HG02852 (cell line): Measurements from ENCODE around the gene PCLO.
A peak's percentile ranks its signal among the peaks of the same experiment; 100 is the strongest.

Experiments used
- ATAC-seq: cut with Tn5 transposase; IDR thresholded peaks from one replicate; pipeline ENCODE4 v1.9.1; 2021; ENCODE audit warnings: mild to moderate bottlenecking, moderate library complexity; ENCODE audit not compliant: unreplicated experiment

The PCLO gene, protein sequence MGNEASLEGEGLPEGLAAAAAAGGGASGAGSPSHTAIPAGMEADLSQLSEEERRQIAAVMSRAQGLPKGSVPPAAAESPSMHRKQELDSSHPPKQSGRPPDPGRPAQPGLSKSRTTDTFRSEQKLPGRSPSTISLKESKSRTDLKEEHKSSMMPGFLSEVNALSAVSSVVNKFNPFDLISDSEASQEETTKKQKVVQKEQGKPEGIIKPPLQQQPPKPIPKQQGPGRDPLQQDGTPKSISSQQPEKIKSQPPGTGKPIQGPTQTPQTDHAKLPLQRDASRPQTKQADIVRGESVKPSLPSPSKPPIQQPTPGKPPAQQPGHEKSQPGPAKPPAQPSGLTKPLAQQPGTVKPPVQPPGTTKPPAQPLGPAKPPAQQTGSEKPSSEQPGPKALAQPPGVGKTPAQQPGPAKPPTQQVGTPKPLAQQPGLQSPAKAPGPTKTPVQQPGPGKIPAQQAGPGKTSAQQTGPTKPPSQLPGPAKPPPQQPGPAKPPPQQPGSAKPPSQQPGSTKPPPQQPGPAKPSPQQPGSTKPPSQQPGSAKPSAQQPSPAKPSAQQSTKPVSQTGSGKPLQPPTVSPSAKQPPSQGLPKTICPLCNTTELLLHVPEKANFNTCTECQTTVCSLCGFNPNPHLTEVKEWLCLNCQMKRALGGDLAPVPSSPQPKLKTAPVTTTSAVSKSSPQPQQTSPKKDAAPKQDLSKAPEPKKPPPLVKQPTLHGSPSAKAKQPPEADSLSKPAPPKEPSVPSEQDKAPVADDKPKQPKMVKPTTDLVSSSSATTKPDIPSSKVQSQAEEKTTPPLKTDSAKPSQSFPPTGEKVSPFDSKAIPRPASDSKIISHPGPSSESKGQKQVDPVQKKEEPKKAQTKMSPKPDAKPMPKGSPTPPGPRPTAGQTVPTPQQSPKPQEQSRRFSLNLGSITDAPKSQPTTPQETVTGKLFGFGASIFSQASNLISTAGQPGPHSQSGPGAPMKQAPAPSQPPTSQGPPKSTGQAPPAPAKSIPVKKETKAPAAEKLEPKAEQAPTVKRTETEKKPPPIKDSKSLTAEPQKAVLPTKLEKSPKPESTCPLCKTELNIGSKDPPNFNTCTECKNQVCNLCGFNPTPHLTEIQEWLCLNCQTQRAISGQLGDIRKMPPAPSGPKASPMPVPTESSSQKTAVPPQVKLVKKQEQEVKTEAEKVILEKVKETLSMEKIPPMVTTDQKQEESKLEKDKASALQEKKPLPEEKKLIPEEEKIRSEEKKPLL (N-terminal part only)

DNA sequence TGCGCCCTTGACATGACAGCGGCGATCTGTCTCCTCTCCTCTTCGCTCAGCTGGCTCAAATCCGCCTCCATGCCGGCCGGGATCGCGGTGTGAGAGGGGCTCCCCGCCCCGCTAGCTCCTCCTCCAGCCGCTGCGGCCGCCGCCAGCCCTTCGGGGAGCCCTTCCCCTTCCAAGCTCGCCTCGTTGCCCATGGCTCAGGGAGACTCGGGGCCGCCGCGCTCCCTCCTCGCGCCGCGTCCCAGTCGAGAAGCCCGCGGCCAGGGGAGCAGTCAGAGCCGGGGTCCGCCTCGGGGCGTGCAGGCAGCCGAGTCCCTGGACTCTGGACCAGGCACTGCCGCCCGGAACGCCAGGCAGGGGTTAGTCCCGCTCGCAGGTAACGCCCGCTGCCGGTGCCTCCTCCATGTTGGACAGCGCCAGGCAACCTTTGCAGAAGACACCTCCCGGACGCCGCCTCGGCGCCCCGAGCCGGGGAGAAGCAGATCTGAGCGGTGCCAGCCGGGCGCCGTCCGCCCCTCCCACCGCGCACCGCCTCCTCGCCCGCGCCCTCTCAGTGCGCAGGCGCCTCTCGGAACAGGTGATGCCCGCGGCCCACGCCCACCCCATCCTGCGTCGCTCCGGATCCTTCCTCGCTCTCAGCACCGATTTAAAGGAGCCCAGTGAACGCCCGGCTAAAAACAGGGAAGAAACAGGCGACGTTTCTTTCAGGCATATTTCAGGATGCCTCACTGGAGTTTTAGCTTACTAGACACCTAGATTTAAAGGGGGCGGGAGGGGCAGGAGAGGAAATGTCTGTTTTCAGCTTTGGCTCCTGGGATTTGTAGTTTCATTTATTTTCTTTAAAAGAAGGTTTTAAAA lies at the start of gene PCLO:
PCLO (minus strand) TSS at position 483 of the 855 bp plus-strand sequence; CDS start at position 191, 292 bp downstream.
- ATAC-seq: peak; percentile 94

DNA sequence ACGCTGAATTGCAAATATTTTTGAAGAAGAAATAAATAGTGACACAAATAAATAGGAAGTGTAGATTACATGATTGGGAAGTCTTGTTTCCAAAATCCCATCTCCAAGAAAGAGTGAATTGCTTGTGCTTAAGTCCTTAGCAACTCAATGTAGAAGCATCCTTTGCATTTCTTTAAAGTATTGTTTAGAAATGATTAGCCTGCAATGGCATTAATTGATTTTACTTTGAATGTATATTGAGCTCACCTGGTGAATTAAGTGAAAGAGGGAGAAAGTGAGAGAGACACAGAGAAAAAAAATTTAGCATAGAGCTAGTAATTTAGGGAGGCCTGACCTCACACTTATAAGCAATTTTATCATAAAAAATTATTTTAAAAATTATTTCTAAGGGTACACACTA lies 49.0 kb upstream of the PCLO start:
- ATAC-seq: no peak

DNA sequence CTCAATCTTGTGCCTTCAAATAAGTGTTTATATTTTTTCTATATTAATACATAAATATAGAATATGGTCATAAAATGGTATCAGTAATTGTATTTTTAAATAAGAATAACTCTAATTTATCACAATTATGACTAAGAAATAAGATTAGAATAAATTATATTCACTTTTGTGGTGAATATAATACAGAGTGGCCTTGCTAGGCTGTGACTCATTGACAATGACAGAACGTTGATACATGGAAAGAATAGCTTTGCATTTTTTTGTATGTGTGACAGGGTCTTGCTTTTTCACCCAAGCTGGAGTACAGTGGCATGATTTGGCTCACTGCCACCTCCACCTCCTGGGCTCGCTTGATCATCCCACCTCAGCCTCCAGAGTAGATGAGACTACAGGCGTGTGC lies 47.8 kb upstream of the PCLO start:
- ATAC-seq: no peak

DNA sequence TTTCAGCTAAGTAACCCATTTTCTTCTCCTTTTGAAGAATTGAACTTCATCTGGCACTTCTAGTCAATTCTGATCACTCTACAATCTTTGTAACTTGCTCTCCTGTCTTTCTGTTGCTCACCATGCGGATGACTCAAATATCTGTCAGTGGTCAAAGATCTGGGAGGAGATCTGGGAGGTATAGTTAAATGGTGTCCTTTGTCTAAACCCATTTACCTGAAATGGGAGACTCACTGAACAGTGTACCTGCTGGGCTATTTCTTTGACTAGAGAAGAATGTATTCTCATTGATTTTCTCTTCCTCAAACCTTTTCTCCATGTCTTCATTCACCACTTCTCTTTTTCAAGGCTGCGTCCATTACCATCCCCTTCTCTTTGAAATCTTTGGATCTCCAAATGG lies 42.0 kb upstream of the PCLO start:
- ATAC-seq: no peak

DNA sequence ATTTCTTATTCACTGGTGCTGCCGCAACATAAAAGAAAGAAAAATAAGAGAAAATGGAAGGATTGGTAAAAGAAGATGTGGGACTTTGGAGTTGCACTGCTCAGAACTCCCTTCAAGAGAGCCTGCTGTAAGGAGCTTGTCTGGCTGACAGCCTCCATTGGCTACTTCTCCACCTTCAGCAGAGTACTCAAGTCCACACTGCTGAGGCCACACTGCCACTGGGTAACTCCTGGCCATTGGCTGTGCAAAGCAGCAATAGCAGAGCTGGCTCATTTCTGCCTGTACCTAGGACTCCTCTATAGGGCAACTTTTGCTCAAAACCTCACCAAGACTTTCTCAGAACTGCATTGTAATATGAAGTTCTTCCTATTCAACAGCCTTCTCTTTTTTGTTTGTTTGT lies 38.7 kb upstream of the PCLO start:
- no peak for ATAC-seq

DNA sequence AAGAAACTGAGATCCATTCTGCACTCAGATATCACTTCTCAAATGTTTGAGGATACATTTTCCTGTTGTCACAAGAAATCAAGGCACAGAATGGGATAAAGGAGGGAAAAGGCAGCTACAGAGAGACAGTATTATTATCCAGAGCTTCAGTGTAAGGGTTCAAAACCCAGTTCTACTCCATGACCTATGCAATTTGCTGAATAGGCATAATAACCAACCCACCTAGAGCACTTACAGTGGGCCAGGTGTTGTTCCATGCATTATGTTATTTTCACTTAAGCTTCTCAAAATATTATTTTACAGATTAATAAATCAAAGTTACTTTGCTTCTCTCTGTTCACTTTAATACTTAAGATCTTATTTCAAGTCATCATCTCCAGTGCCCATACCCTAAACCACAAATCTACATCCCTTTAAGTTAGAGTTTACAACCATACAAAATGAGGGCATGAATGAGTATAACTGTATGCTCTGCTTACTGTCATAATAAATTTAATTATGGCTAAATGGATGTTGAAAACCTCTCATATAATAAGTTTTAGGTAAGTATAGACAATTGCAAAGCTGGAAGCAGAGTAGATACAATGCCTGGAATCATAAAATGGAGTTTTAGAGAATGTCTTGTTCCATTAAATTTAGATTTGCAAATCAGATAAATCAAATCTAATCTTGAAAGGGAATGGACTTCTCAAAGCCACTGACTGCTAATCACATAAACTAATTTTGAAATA lies 28.1 kb upstream of the PCLO start:
- no peak for ATAC-seq

DNA sequence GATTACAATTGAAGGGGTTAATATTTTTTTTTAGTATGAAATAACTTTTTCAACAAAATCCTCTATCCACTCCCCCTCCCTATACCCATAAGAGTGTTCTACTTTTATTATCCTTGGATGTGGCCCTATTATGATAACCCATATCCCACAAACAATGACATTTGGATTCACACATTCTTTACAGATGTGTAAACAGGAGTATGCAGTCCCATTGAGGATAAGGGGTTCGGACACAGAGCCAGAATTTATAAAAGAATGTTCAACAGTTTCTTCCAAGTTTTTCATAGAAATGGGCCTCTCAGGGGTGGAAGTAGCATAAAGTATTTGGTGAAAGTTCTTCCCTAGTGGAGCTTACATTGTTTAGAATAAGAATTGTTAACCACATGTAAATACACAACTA lies 16.1 kb upstream of the PCLO start:
- ATAC-seq: no peak

DNA sequence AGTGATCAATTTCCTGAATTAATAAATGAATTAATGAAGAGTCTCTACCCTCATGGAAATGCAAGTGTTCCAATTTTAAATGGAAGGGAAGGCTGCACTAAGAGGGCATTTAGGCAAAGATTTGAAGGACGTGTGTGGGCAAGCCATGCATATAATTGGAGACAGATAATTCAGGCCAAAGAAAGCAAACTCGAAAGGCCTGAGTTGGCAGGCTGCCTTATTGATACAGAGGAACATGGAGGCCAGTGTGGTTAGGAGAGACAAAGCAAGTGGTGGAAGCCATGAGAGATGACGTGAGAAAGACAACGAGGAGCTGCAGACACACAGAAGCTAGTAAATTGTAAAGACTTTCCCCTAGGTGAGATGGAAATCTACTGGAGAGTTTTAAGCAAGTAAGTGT lies 15.4 kb upstream of the PCLO start:
- ATAC-seq: no peak

DNA sequence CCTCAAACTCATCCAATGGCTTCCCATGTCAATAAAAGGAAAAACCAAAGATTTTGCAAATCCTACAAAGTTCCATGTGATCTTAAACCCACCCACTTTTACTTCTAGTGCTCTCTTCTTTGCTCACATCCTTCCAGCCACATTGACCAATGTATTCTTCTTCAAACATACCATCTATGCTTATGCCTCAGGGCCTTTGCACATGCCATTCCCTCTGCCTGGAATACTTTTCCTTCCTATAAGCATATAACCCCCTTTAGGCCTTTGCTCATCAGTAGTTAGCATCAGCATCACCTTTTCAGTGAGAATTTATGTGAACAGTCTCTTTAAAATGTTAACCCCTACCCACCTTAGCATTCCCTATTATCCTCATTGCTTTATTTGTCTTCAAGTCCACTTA lies 11.0 kb upstream of the PCLO start:
- ATAC-seq: no peak

DNA sequence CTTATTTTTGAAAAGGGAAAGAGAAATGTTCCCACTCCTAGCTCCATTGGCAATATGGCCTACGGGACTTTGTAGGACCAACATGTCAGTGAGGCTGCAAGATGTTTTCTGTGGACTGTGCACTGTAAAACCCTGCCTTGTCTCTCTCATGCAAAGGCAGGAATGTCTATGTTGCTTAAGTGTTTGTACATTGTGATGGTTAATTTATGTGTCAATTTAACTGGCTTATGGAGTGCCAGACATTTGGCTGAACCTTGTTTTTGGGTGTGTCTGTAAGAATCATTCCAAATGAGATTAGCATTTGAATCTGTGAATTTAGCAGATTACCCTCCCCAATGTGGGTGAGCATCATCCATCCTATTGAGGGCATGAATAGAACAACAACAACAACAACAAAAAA lies 4.1 kb upstream of the PCLO start:
- no peak for ATAC-seq

DNA sequence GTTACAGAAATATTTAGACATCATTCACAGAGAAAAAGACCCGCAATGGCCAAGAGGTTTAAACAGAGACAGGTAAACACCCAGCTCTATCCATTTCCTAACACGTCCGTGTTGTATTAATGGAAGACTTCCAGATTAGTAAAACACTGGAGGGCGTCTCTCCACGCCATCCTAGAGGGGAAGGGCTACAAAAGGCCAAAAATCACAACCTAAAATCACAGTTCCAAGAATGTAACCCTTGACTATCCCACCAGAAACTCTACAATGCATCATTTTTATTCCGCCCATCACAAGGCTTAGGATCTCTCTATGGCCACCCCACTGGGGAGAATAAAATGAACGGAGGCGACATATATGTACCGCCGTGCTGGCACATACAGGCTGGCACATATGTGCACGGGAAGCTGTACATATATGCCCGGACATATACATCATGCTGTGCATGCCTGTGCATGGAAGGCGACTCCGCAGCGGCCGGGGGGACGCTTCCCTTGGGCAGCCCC lies 734 bp downstream of the PCLO start:
- ATAC-seq: no peak

DNA sequence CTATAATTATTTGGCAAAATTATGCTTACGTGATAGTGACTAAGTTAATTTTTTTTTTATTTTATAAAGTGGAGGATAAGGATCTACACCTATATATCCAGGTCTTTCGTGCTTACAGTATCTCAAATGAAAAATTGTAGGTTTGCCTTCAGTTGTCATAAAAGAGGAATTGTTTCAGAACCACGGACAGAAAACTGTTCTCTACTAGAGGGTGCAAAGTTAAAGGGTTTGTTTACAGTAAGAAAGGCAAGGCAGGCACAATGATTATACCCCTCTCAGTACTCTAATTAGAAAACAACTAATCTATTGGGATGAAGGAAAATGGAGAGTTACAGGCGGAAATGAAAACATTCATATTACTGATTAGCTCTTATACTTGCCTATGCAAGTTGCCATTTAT lies 1.5 kb downstream of the PCLO start:
- ATAC-seq: no peak

DNA sequence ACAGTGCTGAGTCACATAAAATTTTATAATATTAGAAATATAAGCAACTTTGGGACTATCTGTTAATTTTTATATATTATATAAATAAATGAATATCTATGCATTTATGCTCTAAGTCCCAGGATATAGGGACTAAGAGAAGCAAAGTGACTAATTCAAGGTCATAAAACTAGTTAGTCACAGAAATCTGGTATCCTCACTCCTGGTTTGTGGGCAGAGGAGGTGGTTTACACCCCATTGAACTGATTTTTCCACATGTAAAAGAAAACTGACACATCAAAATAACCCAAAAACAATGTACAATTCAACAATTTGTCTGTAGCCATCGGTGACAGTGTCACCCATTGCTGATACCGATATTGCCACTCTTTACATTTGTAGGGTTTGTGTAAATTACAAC lies 3.0 kb downstream of the PCLO start:
- ATAC-seq: no peak

DNA sequence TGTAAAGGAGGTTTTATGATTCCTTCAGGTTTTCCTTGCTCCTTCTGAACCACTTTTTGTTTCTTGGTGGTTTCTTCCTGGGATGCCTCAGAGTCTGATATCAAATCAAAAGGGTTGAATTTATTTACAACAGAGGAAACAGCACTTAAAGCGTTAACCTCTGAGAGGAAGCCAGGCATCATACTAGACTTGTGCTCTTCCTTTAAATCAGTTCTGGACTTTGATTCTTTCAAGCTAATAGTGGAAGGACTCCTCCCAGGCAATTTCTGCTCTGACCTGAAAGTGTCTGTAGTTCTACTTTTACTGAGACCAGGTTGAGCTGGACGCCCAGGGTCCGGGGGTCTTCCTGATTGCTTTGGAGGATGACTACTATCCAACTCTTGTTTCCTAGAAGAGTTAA lies 6.7 kb downstream of the PCLO start:
- no peak for ATAC-seq

DNA sequence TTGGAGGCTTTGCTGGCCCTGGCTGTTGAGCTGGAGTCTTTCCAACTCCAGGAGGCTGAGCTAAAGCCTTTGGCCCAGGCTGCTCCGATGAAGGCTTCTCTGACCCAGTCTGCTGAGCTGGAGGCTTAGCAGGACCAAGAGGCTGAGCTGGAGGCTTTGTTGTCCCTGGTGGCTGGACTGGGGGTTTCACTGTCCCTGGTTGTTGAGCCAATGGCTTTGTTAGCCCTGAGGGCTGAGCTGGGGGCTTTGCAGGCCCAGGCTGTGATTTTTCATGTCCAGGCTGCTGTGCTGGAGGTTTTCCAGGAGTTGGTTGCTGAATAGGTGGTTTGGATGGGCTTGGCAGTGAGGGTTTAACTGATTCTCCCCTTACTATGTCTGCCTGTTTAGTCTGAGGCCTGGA lies 7.3 kb downstream of the PCLO start:
- no peak for ATAC-seq

DNA sequence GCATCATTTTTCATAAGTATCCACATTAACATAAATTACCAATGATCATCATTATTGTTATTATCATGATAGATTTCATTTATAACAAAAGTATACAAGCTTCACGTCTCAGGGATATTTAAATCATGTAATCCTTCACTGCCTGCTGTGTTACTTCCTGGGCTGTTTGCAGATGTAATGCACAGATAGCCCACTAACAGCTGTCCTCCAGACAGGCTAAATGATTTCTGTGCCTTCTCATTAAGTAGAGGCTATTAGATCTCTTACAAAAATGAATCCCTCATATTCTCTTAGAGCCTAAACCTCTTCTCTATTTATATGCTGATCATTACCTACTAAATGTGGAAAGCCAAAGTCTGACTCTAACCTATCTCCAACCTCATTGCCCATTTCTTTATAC lies 9.3 kb downstream of the PCLO start:
- no peak for ATAC-seq

DNA sequence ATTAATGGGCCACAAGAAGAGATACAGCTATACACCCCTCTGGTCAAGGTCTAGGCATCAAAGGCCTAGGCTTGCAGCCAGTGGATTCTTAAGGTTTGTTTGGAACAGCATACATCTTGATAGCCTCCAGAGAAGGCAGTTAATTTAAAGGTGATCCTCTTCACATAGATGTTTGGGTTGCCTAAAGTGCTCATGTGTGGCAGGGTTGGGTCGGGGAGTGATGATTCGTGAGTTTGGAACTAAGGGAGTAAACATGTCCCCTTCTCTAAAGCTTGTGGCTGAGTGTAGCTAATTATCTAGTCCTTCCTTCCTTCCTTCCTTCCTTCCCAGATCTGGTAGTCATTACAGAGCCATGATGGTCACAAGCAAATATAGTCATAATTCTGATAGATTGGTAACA lies 12.4 kb downstream of the PCLO start:
- ATAC-seq: no peak

DNA sequence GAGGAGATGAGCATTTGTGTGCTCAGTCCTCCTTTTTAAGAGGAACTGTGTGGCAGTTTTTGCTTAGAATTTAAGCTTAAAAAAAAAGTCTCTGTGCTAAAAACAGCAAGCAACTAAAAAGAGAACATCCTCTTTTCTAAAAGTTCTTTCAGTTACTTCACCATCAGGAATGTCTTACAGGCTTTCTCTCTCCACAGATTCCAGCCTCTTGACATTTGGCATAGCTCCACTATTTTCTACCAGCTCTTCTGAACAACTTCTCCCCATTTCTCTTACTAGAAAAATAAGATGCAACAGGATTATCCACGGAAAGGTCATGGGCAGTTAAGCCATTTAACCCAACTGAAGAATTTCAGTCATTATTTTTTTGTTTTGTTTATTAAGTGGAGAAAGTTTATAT lies 13.2 kb downstream of the PCLO start:
- no peak for ATAC-seq

DNA sequence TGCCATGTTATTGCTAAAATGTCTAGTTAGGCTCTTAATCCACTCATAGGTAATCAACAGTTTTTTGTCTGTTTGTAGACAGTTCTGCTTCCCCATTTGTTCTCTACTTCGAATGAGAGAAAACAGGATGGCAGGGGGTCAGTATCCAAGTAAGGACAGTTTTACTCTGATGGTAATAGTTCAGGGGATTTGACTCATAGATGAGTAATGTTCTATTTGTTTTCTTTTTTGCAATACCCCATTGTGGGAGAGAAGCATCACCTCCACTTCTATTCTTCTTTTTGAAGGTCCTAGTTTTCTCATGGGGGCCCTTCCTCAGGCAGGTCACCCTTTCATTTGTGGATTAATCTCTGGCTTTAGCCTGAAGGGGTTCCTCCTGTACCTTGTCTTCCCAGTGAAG lies 13.9 kb downstream of the PCLO start:
- ATAC-seq: no peak

DNA sequence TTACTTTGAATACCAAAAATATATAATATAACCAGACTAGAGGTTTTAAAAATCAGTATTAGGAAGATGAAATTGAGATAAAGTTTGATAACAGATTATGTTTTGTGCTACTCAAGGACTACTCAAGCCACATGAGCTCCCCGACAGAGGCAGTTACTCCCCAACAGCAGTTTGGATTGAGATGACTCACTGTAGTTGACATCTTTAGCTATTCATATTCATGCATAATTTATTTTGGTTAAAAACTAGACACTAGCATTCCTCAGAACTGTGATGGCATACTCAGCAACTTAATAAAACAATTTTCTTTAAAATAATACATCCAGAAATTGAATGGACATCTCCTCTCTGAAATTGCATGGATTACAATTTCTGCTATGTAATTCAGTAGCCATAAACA lies 19.6 kb downstream of the PCLO start:
- no peak for ATAC-seq
